ENCODE measurements around the gene PRDM15.

PRDM15 gene

DNA sequence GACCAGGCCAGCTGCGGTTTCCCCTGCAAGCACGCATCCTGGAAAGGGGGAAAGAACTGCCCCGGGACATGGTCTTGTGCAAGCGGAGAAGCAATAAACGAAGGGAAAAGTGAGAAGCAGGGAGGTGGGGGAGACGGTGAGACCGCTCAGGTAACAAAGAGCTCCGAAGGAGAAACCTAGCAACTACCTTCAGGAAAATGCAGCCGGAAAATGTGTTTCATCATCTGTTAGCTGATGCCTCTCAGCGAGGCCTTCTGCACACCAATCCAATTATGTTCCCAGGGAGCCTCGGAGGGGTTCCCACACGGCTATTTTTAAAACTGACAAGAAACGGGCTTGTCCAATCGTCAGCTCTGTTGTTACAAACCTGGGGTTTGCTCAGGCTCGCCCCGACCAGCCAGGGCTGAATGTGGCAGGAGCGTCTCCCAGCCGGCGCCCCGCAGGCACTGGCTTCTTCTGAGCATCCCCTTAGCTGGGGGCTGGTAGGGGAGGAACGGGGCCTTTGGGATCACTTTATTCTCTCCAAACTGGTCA, 115.7 kb downstream of the PRDM15 start:
- no peak for DNase-seq (ENCODE audit: low spot score)

DNA sequence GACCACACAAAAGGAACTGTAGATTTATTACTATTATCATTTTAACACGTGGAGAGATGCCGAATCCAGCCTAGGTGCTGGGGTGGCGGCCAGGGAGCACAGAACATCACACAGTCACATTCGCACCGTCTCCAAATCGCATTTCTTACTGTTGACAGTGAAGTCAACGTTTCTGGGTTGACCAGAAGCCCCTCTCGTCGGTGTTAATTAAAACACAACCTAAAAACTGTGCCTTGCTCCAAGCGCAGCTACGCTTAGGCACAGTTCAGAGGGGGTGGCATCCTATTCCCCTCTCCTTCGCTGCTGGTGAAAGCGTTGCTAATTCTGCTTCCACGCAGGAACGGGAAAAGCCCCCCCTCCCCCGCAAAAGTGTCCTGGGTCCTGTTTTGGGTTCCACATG, 116.4 kb downstream of the PRDM15 start:
- DNase-seq (ENCODE audit: low spot score) = no peak

GRCh38 chr21:41761934-41762635, 117.1 kb downstream of the PRDM15 start:
- DNase-seq (ENCODE audit: low spot score) = no peak

- DNase-seq (ENCODE audit: low spot score) = no peak
These were observed 117.8 kb downstream of the PRDM15 start for GRCh38 chr21:41761211-41761933.

- DNase-seq (ENCODE audit: low spot score) = no peak
These were observed 118.7 kb downstream of the PRDM15 start for GRCh38 chr21:41760411-41760810.

DNA sequence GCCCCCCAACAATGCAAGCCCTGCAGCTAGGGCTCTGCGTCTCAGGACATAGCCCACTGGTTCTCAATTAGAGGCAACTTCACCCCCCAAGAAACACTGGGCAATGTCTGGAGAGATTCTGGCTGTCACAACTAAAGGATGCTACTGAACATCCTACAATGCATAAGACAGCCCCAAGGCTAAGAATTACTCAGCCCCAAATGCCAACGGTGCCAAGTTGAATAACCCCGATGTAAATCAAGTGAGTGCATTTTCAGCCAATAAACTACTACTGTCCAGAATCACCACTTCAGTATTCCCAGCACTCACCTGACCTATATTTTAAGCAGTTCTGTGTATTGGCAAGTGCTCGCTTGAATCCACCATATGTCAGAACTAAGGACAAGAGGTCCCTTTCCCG, 119.2 kb downstream of the PRDM15 start:
- no peak for DNase-seq (ENCODE audit: low spot score)

GRCh38 chr21:41759214-41759840, 119.8 kb downstream of the PRDM15 start:
- no peak for DNase-seq (ENCODE audit: low spot score)

DNA sequence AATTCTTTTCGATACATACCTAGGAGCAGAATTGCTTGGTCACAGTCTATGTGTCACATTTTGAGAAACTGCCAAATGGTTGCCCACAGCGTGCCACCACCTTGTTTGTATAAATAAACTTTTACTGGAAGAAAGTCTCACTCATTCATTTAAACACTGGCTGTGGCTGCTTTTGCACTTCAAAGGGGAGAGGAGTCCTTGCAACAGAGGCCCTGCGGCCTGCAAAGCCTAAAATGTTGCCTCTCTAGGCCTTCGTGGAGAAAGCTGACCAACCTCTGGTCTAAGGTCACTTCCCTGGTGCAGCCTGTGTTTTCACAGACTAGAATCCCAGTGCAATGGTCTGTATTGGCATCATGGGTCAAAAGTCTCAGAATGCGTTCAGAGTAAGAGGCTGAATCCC, 120.6 kb downstream of the PRDM15 start:
- DNase-seq (ENCODE audit: low spot score) = no peak

DNA sequence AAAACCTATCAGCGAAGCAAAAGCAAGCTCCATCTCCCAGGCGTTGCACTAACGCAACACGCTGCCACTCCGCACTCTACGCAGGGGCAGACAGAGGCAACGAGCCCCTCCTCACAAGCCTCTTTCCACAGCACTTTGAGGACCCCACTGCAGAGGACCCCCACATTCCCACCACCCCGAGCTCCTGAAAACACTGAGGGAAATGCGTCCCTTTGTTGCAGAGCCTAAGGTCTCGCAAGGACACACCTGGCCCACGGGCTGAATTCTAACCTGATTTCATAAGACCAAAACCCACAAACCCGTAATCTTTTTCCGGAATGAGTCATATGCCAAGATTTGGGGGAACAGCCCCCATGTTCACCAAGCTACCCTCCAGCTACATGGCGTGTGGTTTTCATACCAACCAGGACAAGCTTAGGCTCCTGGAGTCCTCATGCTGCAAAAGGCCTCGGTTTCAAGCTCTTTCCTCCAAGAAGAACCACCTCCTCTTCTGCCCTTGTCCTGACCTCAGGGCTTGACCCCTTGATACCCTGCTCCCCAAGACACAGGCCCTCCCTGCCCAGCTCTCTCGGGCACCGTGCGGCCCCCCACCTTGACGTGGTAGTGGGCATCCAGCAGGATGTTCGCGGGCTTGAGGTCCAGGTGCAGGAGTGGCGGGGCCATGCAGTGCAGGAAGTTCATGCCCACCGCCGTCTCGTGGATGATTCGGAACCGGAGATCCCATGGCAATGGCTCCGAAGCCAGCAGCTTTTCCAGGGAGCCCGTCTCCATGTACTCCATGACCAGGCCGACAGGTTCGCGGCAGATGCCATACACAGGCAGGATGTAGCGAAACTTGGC, 123.0 kb downstream of the PRDM15 start:
- no peak for DNase-seq (ENCODE audit: low spot score)

- DNase-seq (ENCODE audit: low spot score) = no peak
These were observed 123.7 kb downstream of the PRDM15 start for GRCh38 chr21:41755258-41755933.

- DNase-seq (ENCODE audit: low spot score) = no peak
These were observed 124.7 kb downstream of the PRDM15 start for GRCh38 chr21:41754479-41754891.

DNA sequence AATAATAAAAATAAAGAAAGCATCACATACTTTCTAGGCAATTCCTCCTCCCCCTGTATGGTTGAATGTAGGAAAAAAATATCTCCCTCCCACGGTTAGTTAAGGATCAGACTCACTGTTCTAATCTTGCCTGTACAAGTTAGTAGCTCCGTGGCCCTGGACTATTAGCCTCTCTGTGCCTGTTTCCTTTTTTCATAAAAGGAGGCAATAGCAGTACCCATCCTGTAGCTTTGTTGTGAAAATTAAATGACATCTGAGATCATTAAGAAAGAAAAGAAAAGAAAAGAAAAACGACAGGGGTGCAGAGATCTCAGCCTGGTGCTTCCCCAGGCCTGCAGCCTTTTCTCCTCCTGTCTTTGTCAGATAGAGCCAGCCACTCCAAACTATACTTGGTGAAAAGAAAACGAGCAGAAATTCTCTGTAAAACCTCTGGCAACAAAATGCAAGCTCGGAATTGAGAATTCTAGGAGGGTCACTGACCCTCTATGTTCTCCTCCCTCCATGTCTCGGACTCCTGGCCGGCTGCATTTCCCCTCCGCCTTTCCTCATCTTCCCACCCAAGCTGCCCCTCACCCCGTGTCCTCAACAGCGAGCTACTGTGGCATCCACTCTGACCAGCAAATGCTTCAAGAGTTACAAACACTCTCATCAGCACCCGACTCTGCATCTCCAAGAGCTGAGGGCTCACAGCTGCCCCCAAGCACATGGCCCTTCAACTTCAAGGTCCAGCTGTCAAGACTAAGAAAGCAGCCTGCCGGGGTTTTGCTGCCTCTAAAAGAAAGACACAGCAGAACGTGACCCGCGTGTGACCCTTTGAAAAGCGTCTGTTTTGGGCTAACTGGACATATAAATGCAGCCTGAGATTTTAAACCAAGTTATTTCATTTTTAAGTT, 125.9 kb downstream of the PRDM15 start:
- no peak for DNase-seq (ENCODE audit: low spot score)

- no peak for DNase-seq (ENCODE audit: low spot score)
These were observed 126.9 kb downstream of the PRDM15 start for GRCh38 chr21:41752231-41752681.

- DNase-seq (ENCODE audit: low spot score) = no peak
These were observed 127.5 kb downstream of the PRDM15 start for GRCh38 chr21:41751611-41752011.

DNA sequence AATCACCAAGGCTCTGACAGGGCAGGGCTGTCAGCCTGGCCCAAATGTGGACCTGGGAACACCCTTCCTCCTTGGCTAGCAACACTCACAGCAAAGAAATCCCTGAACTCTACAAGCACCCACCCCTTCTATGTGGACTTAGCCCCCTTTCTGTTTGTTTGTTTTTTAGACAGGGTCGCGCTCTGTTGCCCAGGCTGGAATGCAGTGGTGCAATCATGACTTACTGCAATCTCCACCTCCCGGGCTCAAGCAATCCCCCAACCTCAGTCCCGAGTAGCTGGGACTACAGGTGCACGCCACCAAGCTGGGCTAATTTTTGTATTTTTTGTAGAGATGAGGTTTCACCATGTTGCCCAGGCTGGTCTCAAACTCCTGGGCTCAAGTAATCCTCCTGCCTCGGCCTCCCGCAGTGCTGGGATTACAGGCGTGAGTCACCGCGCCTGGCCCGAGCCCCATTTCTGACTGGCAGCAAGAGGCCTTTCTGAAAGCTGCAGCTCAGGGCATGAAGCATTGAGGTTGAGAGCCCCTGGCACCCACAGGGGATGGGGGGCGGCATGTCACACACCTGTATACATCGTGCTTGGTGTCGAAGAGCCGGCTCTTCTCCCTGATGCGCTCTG, 128.5 kb downstream of the PRDM15 start:
- no peak for DNase-seq (ENCODE audit: low spot score)

DNA sequence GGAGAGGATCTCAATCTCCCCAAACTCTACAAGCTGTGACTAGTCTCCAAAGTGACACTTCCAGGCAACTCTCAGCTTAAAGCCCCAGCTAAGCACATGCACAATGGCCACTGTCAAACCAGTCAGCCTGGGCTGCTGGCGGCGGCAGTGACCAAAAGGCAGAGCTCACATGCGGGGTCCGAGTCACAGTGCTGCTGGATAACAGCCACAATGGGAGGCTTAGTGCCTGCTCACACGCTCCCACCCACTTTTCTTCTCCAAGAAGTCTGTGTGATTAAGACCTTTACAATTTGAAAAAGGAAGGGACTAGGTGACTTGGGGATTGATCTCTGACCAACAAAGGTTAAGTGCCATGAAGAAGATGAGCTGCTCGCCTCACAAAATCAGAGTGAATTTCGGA, 129.1 kb downstream of the PRDM15 start:
- DNase-seq (ENCODE audit: low spot score) = no peak

DNA sequence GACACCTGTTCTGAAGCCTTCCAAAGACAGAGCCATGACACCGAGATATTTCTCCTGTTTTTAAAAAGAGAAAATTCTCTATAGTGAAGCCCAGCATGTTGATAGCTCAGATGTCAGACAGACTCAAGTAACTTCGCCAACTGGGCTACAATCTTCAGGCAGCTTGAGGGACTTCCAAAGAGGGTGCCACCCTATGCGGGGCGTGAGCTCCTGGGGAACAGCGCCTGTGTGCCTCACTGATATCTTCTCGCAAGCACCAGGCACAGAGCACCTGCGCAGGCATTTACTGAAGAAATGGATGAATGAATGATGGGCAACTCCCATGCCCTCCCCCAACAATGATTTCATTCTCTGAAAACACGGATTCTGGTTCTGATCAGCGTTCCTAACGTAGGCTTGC, 129.9 kb downstream of the PRDM15 start:
- no peak for DNase-seq (ENCODE audit: low spot score)

Data from germinal center (tissue), 1 donor.